ENCODE data around the gene SHOX.

SHOX gene

GRCh38 chrX:675279-675954, 44.8 kb downstream of the SHOX start:
- DNase-seq: no peak

GRCh38 chrX:675955-676295, 45.3 kb downstream of the SHOX start:
- DNase-seq: no peak

DNA sequence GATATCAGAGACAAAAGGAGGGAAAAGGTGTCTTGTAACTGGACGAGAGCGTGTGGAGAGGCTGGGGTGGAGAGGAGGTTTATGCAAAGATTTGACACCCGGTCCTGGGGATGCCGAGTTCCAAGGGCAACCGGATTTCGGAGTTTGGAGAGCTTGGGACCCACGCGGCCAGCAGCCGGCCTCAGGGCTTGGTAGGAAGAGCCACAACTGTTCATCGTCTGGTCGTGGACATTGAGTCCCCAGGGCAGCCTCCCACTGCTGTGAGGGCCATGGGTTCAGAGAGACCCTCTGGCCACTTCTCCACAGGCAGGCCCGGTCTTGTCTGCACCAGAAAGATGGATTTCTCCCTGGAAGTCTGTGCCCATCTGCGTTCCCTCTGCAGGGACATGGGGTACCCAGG, 46.8 kb downstream of the SHOX start:
- DNase-seq: no peak

DNA sequence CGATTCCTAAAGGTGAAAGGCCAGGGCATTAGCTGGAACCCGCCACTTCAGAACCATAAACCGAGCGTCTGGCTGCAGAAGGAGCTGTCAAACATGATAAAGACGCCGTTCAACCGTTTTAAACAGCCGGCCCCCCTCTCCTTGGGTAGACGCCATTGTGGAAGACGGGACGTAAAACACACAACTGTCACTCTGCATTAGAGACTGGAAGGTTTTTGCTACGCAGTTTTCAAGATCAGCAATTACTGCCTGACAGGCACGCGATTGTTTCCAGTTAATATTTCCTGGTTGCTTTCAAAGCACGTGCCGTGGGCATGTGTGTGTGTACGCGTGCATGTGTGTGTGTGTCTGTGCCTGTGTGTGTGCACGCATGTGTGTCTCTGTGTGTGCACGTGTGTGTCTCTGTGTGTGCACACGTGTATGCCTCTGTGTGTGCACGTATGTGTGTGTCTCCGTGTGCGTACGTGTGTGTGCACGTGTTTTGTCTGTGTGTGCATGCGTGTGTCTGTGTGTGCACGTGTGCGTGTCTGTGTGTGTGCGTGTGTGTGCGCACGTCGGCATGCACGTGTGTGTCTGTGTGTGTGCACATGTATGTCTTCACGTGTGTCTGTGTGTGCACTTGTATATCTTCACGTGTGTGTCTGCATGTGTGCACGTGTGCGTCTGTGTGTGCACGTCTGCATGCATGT, 48.8 kb downstream of the SHOX start:
- DNase-seq: no peak

- DNase-seq: no peak
Observed at GRCh38 chrX:680062-680461, 49.5 kb downstream of the SHOX start.

DNA sequence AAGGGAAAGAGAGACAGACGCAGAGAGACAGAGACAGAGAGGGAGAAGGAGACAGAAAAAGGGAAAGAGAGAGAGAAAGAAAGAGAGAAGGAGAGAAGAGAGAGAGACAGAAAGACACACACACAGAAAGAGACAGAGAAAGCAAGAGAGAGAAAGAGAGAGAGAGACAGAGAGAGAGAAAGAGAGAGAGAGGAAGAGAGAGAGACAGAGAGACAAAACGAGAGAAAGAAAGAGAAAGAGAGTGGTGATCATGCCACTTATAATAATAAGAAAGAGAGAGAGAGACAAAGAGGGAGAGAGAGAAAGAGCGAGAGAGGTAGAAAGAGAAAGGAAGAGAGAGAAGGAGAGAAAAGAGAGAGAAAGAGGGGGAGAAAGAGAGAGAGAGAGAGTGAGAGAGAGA, 51.4 kb downstream of the SHOX start:
- no peak for DNase-seq

DNA sequence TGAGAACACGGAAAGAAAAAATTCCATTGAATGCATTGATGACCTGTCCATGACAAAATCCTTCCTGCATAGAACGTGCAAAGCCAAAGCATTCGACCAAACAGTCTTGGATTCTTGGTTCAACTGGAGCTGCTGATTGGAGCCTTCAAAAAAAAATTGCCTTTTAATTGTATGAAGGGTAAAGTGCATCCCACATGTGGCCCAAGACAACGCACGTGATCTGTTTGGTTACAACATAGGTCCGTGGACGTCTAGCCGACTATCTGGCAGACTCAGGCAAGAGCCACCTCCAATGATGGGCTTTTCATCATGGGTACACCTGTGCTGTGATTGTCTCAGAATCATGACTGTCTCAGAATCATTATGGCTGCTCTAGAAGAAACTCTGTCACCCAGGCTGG, 52.3 kb downstream of the SHOX start:
- no peak for DNase-seq

GRCh38 chrX:683576-683975, 53.0 kb downstream of the SHOX start:
- DNase-seq: no peak

GRCh38 chrX:685120-686032, 54.8 kb downstream of the SHOX start:
- no peak for DNase-seq

- no peak for DNase-seq
Observed at GRCh38 chrX:689983-690382, 59.4 kb downstream of the SHOX start.

DNA sequence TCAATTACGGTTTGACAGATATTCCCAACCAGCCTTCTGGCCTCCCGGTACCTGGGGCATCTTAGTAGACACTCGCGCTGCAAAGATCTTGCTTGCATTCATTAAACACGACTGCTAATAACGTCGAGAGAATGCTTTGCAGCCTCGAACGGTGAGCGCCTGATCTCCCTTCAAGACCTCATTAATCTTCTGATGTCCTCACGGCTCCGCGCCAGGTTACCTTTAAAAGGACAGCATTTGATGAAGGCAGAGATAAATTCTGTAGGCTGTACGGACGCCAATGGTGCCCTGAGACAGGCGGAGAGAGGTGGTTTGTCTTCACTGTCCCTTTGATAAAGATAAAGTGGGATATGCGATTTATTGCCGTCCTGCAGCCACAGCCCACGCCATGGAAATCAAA, 64.2 kb downstream of the SHOX start:
- no peak for DNase-seq

- no peak for DNase-seq
Observed at GRCh38 chrX:698206-698605, 67.6 kb downstream of the SHOX start.

DNA sequence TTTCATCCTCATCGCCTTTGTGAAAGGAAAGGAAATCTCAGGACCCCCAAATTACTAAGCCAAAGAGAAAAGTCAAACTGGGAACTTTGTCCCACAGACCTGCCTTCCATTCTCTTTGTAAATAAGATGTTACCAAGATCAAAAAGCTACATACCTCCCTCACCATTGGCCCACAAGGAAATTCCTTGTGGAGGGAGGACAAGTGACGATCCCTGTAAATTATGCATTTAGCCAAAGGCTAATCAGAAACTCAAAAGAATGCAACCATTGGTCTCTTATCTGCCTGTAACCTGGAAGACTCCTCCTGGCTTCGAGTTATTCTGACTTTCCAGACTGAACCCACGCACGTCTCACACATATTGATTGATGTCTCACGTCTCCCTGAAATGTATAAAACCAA, 70.3 kb downstream of the SHOX start:
- no peak for DNase-seq

DNA sequence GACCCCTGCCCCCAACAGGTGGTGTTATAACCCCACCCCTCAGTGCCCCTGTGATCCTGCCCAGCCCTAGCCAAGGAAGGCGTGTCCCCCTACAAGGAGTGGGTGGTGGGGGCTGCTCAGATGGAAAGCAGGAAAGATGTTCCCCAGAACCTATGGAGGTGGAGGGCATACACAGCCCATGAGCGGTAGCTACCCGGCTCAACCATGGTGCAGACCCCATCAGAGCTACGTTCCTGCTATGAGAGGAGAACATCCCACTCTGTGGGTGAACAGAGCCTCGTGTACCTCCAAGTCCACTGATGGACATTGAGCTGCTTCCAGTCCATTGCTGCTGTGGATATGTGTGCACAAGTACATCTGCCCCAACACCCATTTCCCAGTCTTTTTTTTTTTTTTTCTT, 71.1 kb downstream of the SHOX start:
- DNase-seq: no peak

GRCh38 chrX:703466-703865, 72.9 kb downstream of the SHOX start:
- DNase-seq: no peak

- no peak for DNase-seq
Observed at GRCh38 chrX:703866-704265, 73.3 kb downstream of the SHOX start.

All from NCI-H526 treated with DMSO at 0.1 percent for 48 hours (cell line).